PC-3 (cell line): ENCODE results near the gene RGS4. TPM values are rescaled to one million over a fixed set of nuclear protein-coding genes. Genes with fewer than 3 reads are reported as not detected.
A peak's percentile ranks its signal among the peaks of the same experiment; 100 is the strongest.
"Not testable (repeated sequence)": the region's sequence is repeated elsewhere in the genome, so short reads cannot be mapped to it uniquely, and the experiment has no call there.

Experiments
- ATAC-seq: fragments of 200-7000 bp; cut with Tn5 transposase; 2 replicates; pipeline ENCODE4 v1.9.1; 2020; ENCODE audit warnings: mild to moderate bottlenecking, moderate library complexity
- BruUV-seq: library from RNA; stranded (reverse); fragments of 400-500 nt; replicated peaks from 2 replicates; lab custom pipeline; 2021; lab: Mats Ljungman, UMichigan
- CTCF ChIA-PET: fragments of 300-600 bp; sonication (Branson Sonifier 250); formaldehyde crosslinking; loops from one replicate; lab custom pipeline; 2022; ENCODE audit warnings: antibody characterized with exemption; lab: Charles Lee
- POLR2A ChIA-PET: fragments of 300-600 bp; sonication (Branson Sonifier 250); formaldehyde crosslinking; loops from one replicate; lab custom pipeline; 2022; ENCODE audit warnings: antibody characterized with exemption; ENCODE audit not compliant: unreplicated experiment; lab: Charles Lee
- DNase-seq: peaks from one replicate; pipeline ENCODE4 v3.0.0-alpha.2; 2015
- H2AFZ ChIP-seq: fragments of 300-600 bp; sonication (generic); 2 replicates; pipeline ENCODE4 v1.6.0; 2016; ENCODE audit warnings: antibody characterized with exemption, low read length
- H3F3A ChIP-seq: fragments of 300-600 bp; sonication (generic); one replicate; pipeline ENCODE4 v1.6.0; 2017; ENCODE audit warnings: antibody characterized with exemption, low read length, control low read depth, mild to moderate bottlenecking; ENCODE audit not compliant: unreplicated experiment
- H3K27ac ChIP-seq: fragments of 300-600 bp; sonication (generic); 2 replicates; pipeline ENCODE4 v1.5.1; 2016; ENCODE audit warnings: mild to moderate bottlenecking, low read length
- H3K27me3 ChIP-seq: fragments of 300-600 bp; sonication (generic); 2 replicates; pipeline ENCODE4 v1.6.1; 2016; ENCODE audit warnings: low read length, mixed read lengths
- H3K36me3 ChIP-seq: fragments of 300-600 bp; sonication (generic); 2 replicates; pipeline ENCODE4 v1.6.1; 2016; ENCODE audit warnings: low read depth, mixed run types, low read length, mixed read lengths
- H3K4me1 ChIP-seq: fragments of 300-600 bp; sonication (generic); 2 replicates; pipeline ENCODE4 v1.5.1; 2016; ENCODE audit warnings: low read length; ENCODE audit not compliant: insufficient read depth
- H3K4me2 ChIP-seq: fragments of 300-600 bp; sonication (generic); 2 replicates; pipeline ENCODE4 v1.6.0; 2016; ENCODE audit warnings: low read length
- H3K4me3 ChIP-seq: fragments of 300-600 bp; sonication (generic); 2 replicates; pipeline ENCODE4 v1.5.1; 2016; ENCODE audit warnings: mild to moderate bottlenecking, low read length, mixed read lengths
- H3K79me2 ChIP-seq: fragments of 300-600 bp; sonication (generic); 2 replicates; pipeline ENCODE4 v1.6.1; 2017; ENCODE audit warnings: low read length, mixed read lengths
- H3K9ac ChIP-seq: fragments of 300-600 bp; sonication (generic); 2 replicates; pipeline ENCODE4 v1.6.0; 2016; ENCODE audit warnings: mild to moderate bottlenecking, low read length
- H3K9me2 ChIP-seq: fragments of 300-600 bp; sonication (generic); replicated peaks from 2 replicates; pipeline ENCODE4 v1.6.1; 2016; ENCODE audit warnings: mixed run types, low read length, mixed read lengths
- H3K9me3 ChIP-seq: fragments of 300-600 bp; sonication (generic); 2 replicates; pipeline ENCODE4 v1.6.1; 2016; ENCODE audit warnings: low read length, mixed read lengths
- H4K20me1 ChIP-seq: fragments of 300-600 bp; sonication (generic); 2 replicates; pipeline ENCODE4 v1.6.1; 2016; ENCODE audit warnings: low read length, mixed read lengths
- EZH2 ChIP-seq: fragments of 300-600 bp; sonication (generic); IDR thresholded peaks from one replicate; pipeline ENCODE4 v1.6.1; 2017; ENCODE audit warnings: antibody characterized with exemption, mild to moderate bottlenecking, low read length; ENCODE audit not compliant: unreplicated experiment
- EZH2phosphoT487 ChIP-seq: fragments of 300-600 bp; sonication (generic); IDR thresholded peaks from 2 replicates; pipeline ENCODE4 v1.6.1; 2018; ENCODE audit warnings: mild to moderate bottlenecking, antibody characterized with exemption, low read length, borderline replicate concordance
- intact Hi-C: fragments of 100-400 bp; cut with micrococcal nuclease; formaldehyde crosslinking; loops from 2 replicates; pipeline ENCODE4 v1.9.0; 2023
- total RNA-seq: library from RNA; depleted of rRNA; stranded (reverse); fragments of >200 nt; gene quantifications from 2 replicates; pipeline ENCODE4 v1.2.3, GENCODE V29; 2014
- TF ChIP-seq, protein P1 (sequence below): fragments of 300-600 bp; sonication (generic); conservative IDR thresholded peaks from 2 replicates; pipeline ENCODE4 v1.5.1; 2017; ENCODE audit warnings: antibody characterized with exemption, low read depth, mild to moderate bottlenecking, low read length

The RGS4 gene
- total RNA-seq, 1 experiment from 2014 or later = 6.0 TPM

DNA sequence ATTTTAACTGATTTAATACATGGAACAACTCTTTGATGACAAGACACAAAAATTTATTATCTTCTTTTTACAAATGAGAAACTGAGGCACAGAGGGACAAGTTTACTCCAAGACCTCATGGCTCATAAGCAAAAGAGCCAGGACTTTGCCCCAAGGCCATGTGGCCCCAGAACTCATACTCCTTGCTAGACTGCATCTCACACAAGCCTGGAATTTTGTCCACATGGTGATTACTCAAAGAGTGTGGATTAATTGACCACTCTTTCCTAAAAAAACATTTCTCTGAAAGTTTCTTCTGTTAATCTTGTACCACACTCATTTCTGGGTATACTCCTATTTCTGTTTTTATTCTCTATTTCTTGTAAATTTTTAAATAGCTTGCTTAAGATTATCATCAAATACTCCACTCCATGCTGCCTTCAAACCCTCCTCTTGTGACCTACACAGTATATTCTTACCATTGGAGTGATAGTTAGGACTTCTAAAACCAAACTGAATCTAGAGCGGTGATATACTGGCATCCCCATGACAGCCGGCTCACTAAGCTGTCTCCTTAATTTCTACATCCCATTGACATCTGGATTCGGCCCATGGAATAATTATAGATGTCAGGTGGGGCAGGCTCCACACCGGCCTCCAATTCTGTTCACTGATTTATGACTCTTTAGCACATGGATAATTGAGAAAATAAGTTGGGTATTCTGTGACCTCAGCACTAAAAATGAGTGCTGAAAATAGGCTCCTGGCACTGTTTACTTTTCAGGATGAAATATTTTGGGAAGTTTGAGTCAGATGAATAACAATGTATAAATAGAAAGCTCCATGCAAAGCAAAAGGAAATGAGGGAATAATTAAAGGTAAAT lies 16.1 kb downstream of the RGS4 start:
- Histone ChIP-seq H3K9me2 (no peaks in the 10 kb centered on the region), H3K9ac (peak overlapping the region; percentile 61), H3F3A (peaks cover 4% of the 10 kb centered on the region), H3K4me1 (peaks cover 43% of the 10 kb centered on the region), H2AFZ (no peak overlapping the region), H3K4me2 (peak overlapping the region; percentile 57), H3K79me2 (no peaks in the 10 kb centered on the region), H3K27me3 (no peaks in the 10 kb centered on the region), H4K20me1 (no peaks in the 10 kb centered on the region), H3K4me3 (no peak overlapping the region), H3K36me3 (no peaks in the 10 kb centered on the region), H3K9me3 (no peaks in the 10 kb centered on the region), H3K27ac (peak overlapping the region; percentile 89)
- CTCF ChIA-PET = no interaction called here
- no peak for TF ChIP-seq EZH2phosphoT487
- no peak for TF ChIP-seq EZH2
- TF ChIP-seq, protein P1, sequence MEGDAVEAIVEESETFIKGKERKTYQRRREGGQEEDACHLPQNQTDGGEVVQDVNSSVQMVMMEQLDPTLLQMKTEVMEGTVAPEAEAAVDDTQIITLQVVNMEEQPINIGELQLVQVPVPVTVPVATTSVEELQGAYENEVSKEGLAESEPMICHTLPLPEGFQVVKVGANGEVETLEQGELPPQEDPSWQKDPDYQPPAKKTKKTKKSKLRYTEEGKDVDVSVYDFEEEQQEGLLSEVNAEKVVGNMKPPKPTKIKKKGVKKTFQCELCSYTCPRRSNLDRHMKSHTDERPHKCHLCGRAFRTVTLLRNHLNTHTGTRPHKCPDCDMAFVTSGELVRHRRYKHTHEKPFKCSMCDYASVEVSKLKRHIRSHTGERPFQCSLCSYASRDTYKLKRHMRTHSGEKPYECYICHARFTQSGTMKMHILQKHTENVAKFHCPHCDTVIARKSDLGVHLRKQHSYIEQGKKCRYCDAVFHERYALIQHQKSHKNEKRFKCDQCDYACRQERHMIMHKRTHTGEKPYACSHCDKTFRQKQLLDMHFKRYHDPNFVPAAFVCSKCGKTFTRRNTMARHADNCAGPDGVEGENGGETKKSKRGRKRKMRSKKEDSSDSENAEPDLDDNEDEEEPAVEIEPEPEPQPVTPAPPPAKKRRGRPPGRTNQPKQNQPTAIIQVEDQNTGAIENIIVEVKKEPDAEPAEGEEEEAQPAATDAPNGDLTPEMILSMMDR = no peak
- DNase-seq (peak; percentile 75), ATAC-seq (peak; percentile 7; the same call in 1 of the 2 replicates)
- POLR2A ChIA-PET = interaction anchor here (0.7 kb wide), 1 partner anchor 10 kb away, joined by 6 read pairs; no protein-coding TSS in a partner anchor
- intact Hi-C loops = no loop called here
- BruUV-seq = no TSS peak

DNA sequence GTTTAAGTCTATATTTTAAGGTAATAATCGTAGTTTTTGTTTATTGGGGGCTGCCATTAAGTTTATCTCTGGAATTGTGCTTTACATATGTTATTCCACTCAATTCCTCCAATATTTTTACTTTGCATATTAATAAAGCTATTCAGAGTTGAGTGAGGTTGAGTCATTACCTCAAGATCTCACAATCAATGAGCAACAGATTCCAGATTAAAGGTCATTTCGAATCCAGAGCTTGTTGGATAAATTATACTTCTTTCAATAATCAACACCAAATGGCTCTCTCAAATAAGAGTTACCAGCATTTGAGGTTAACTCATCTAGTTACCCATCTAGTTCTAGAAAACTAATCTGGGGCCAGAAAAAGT lies 16.7 kb downstream of the RGS4 start:
- BruUV-seq = no TSS peak
- Histone ChIP-seq H2AFZ (no peak overlapping the region), H3F3A (peaks cover 4% of the 10 kb centered on the region), H3K9ac (peak overlapping the region; percentile 61), H3K9me2 (no peaks in the 10 kb centered on the region), H3K4me1 (peaks cover 45% of the 10 kb centered on the region), H3K4me3 (no peak overlapping the region), H3K9me3 (no peaks in the 10 kb centered on the region), H3K4me2 (peak overlapping the region; percentile 57), H3K27ac (peak overlapping the region; percentile 89), H4K20me1 (no peaks in the 10 kb centered on the region), H3K36me3 (no peaks in the 10 kb centered on the region), H3K79me2 (no peaks in the 10 kb centered on the region), H3K27me3 (no peaks in the 10 kb centered on the region)
- ChIA-PET POLR2A (interaction anchor here (0.7 kb wide), 1 partner anchor 10 kb away, joined by 6 read pairs; no protein-coding TSS in a partner anchor), CTCF (no interaction called here)
- no peak for ATAC-seq
- TF ChIP-seq EZH2 = no peak
- TF ChIP-seq EZH2phosphoT487 = no peak
- TF ChIP-seq, protein P1 = no peak
- intact Hi-C loops = no loop called here
- peak; percentile 60 for DNase-seq

DNA sequence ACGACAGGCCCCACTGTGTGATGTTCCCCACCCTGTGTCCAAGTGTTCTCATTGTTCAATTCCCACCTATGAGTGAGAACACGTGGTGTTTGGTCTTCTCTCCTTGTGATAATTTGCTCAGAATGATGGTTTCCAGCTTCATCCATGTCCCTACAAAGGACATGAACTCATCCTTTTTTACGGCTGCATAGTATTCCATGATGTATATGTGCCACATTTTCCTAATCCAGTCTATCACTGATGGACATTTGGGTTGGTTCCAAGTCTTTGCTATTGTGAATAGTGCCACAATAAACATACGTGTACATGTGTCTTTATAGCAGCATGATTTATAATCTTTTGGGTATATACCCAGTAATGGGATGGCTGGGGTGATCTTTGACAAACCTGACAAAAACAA lies 20.0 kb downstream of the RGS4 start:
- BruUV-seq, DNase-seq, H3K36me3 ChIP-seq, H3K27ac ChIP-seq, ATAC-seq, H3K27me3 ChIP-seq, H3K4me3 ChIP-seq, intact Hi-C loops, H3K9ac ChIP-seq, H3K79me2 ChIP-seq, H2AFZ ChIP-seq, H3K9me3 ChIP-seq, POLR2A ChIA-PET, CTCF ChIA-PET, H3F3A ChIP-seq, H4K20me1 ChIP-seq, H3K4me2 ChIP-seq, H3K9me2 ChIP-seq: not testable (repeated sequence)
- peaks cover 33% of the 10 kb centered on the region for H3K4me1 ChIP-seq
